SK-N-SH (cell line): Measurements from ENCODE around the gene ATP5F1E. TPM values are rescaled to one million over a fixed set of nuclear protein-coding genes. Genes with fewer than 3 reads are reported as not detected.
"Not testable (repeated sequence)": the region's sequence is repeated elsewhere in the genome, so short reads cannot be mapped to it uniquely, and the experiment has no call there.

ENCODE experiments used
- CTCF ChIA-PET: fragments of 300-600, 350-600 bp; formaldehyde crosslinking; extraction: SDS; loops from one replicate; lab custom pipeline; 2021; lab: Yijun Ruan, JAX
- POLR2A ChIA-PET: fragments of 350-600 bp; sonication (Branson Sonifier 250); formaldehyde crosslinking; extraction: SDS; loops from one replicate; lab custom pipeline; 2020; ENCODE audit warnings: antibody characterized with exemption, inconsistent platforms; lab: Yijun Ruan, JAX
- DNase-seq: peaks from one replicate; pipeline ENCODE4 v3.0.0; 2012
- H2AFZ ChIP-seq: fragments of 200-600 bp; sonication (generic); 2 replicates; pipeline ENCODE4 v1.8.1; 2016; ENCODE audit warnings: antibody characterized with exemption, mild to moderate bottlenecking, low read depth
- H3F3A ChIP-seq: fragments of 200-600 bp; sonication (generic); replicated peaks from 2 replicates; pipeline ENCODE3; 2016; ENCODE audit warnings: antibody characterized with exemption, mild to moderate bottlenecking; ENCODE audit not compliant: insufficient read depth
- H3K27ac ChIP-seq, 2 experiments: fragments of 200-500 bp in 1 of 2; fragments of 200-600 bp in 1 of 2; sonication (Bioruptor generic) in 1 of 2; sonication (generic), shearing (Covaris generic) in 1 of 2; 2 replicates each; pipeline versions ENCODE4 v1.5.1 to v1.6.1; 2014 to 2016; ENCODE audit warnings: low read depth in 2 of 2, inconsistent platforms in 1 of 2, low read length in 1 of 2, mild to moderate bottlenecking in 1 of 2, mixed read lengths in 1 of 2
- H3K27me3 ChIP-seq: fragments of 200-600 bp; sonication (generic), shearing (Covaris generic); 2 replicates; pipeline ENCODE4 v1.6.1; 2016; ENCODE audit warnings: mixed run types; ENCODE audit not compliant: insufficient read depth
- H3K36me3 ChIP-seq, 2 experiments: fragments of 200-500 bp in 1 of 2; fragments of 200-600 bp in 1 of 2; sonication (Bioruptor generic) in 1 of 2; sonication (generic) in 1 of 2; replicated peaks in 1 of 2; 2 replicates each; pipeline versions ENCODE3 to v1.5.1; 2014 to 2016; ENCODE audit warnings: low read length in 1 of 2, mild to moderate bottlenecking in 1 of 2; ENCODE audit not compliant: insufficient read depth in 2 of 2, control insufficient read depth in 1 of 2
- H3K4me1 ChIP-seq, 2 experiments: fragments of 200-500 bp in 1 of 2; fragments of 200-600 bp in 1 of 2; sonication (Bioruptor generic) in 1 of 2; sonication (generic), shearing (Covaris generic) in 1 of 2; 2 replicates each; pipeline versions ENCODE4 v1.5.1 to v1.6.1; 2014 to 2016; ENCODE audit warnings: low read depth in 1 of 2, low read length in 1 of 2, mixed run types in 1 of 2; ENCODE audit not compliant: insufficient read depth in 2 of 2, control insufficient read depth in 1 of 2
- H3K4me2 ChIP-seq: fragments of 200-600 bp; sonication (generic), shearing (Covaris generic); 2 replicates; pipeline ENCODE4 v1.6.1; 2017; ENCODE audit warnings: mixed run types
- H3K4me3 ChIP-seq, 2 experiments: fragments of 200-500 bp in 1 of 2; fragments of 200-600 bp in 1 of 2; sonication (Bioruptor generic) in 1 of 2; sonication (generic), shearing (Covaris generic) in 1 of 2; 2 replicates each; pipeline versions ENCODE4 v1.5.1 to v1.8.1; 2014 to 2016; ENCODE audit warnings: low read depth in 2 of 2, inconsistent platforms in 1 of 2, low read length in 1 of 2, mild to moderate bottlenecking in 1 of 2, mixed read lengths in 1 of 2, moderate library complexity in 1 of 2
- H3K79me2 ChIP-seq: fragments of 200-600 bp; sonication (generic); 2 replicates; pipeline ENCODE4 v1.8.1; 2017; ENCODE audit warnings: mild to moderate bottlenecking; ENCODE audit not compliant: insufficient read depth
- H3K9ac ChIP-seq: fragments of 200-600 bp; sonication (generic); 2 replicates; pipeline ENCODE4 v1.6.1; 2017; ENCODE audit warnings: mixed run types
- H3K9me2 ChIP-seq: fragments of 200-600 bp; sonication (generic); 2 replicates; pipeline ENCODE4 v1.6.1; 2017; ENCODE audit warnings: mixed run types
- H3K9me3 ChIP-seq: fragments of 200-600 bp; sonication (generic); 2 replicates; pipeline ENCODE4 v1.6.1; 2017; ENCODE audit warnings: mixed run types, mild to moderate bottlenecking, moderate library complexity
- H4K20me1 ChIP-seq: fragments of 200-600 bp; sonication (generic); 2 replicates; pipeline ENCODE4 v1.6.1; 2017; ENCODE audit warnings: mild to moderate bottlenecking, mixed run types; ENCODE audit not compliant: insufficient read depth
- CHD2 ChIP-seq: fragments of 150-350 bp; IDR thresholded peaks from 2 replicates; pipeline ENCODE4 v1.6.1; 2018; ENCODE audit warnings: low read length; ENCODE audit not compliant: partially characterized antibody
- CTCF ChIP-seq: fragments of 200-600 bp; sonication (generic); IDR thresholded peaks from 2 replicates; pipeline ENCODE4 v1.6.1; 2017; ENCODE audit warnings: antibody characterized with exemption, mild to moderate bottlenecking, moderate library complexity
- EZH2phosphoT487 ChIP-seq: fragments of 200-600 bp; sonication (generic); IDR thresholded peaks from 2 replicates; pipeline ENCODE4 v1.6.1; 2017; ENCODE audit warnings: low read depth, mixed run types, mild to moderate bottlenecking, antibody characterized with exemption, moderate library complexity, borderline replicate concordance
- FOSL2 ChIP-seq: IDR thresholded peaks from 2 replicates; pipeline ENCODE4 v1.4.0; 2012; ENCODE audit warnings: low read depth, mild to moderate bottlenecking, moderate library complexity, borderline replicate concordance
- FOXJ3 ChIP-seq: sonication (generic); formaldehyde crosslinking; IDR thresholded peaks from 2 replicates; pipeline ENCODE4 v1.5.1; 2020; ENCODE audit warnings: mild to moderate bottlenecking, missing genetic modification reagents
- FOXM1 ChIP-seq: IDR thresholded peaks from 2 replicates; pipeline ENCODE4 v1.4.0; 2012; ENCODE audit warnings: low read depth, mild to moderate bottlenecking
- JUND ChIP-seq: IDR thresholded peaks from 2 replicates; pipeline ENCODE4 v1.4.0; 2012
- NFIC ChIP-seq: IDR thresholded peaks from 2 replicates; pipeline ENCODE4 v1.4.0; 2012; ENCODE audit warnings: borderline replicate concordance
- NRF1 ChIP-seq: IDR thresholded peaks from 2 replicates; pipeline ENCODE4 v1.6.1; 2012; ENCODE audit warnings: low read depth, mild to moderate bottlenecking, low read length
- RCOR1 ChIP-seq: fragments of 150-350 bp; IDR thresholded peaks from 2 replicates; pipeline ENCODE4 v1.6.1; 2017; ENCODE audit warnings: antibody characterized with exemption, low read length
- SIN3A ChIP-seq: IDR thresholded peaks from 2 replicates; pipeline ENCODE4 v1.6.1; 2012; ENCODE audit warnings: low read depth, mild to moderate bottlenecking, low read length, moderate library complexity, borderline replicate concordance
- ZBTB33 ChIP-seq: IDR thresholded peaks from 2 replicates; pipeline ENCODE4 v1.4.0; 2012; ENCODE audit warnings: low read depth, borderline replicate concordance
- WGBS: methylation state at CpG from one replicate; pipeline ENCODE4 v1.1.6; 2017; ENCODE audit warnings: low lambda C conversion rate; 5-methylcytosine and 5-hydroxymethylcytosine counted together
- polyA plus RNA-seq, 3 experiments: library from polyadenylated mRNA; depleted of rRNA; stranded (reverse); fragments of >200 nt; gene quantifications; 2 replicates each; pipeline ENCODE4 v1.2.3, GENCODE V29; 2012

The ATP5F1E gene
- polyA plus RNA-seq, 1 of the 3 experiments (the other 2 are of a cell fraction): 60.8 TPM

DNA sequence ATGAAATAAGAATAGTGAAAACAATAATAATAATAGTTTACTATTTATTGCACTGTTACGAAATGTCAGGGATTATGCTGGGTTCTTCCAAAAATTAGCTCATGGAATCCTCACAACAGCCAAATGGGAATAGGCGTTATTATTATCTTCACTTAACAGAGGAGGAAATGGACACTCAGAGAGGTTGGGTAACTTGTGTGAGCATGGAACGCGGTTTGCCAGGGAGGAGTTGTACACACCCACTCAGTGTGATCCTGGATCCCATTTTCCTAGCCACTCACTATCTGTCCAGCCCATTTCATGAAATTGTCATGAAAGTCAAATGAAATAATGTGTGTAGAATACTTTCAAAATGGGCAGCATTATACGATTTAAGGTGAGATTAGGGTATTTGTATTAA lies 46.5 kb downstream of the ATP5F1E start:
- Histone ChIP-seq H3F3A (no peaks in the 10 kb centered on the region), H3K4me2 (no peak overlapping the region), H3K27me3 (no peaks in the 10 kb centered on the region), H3K27ac (peak overlapping the region in 1 of 2 experiments; percentile 56; a peak in 1 of 4 replicates), H4K20me1 (peaks cover 24% of the 10 kb centered on the region), H3K79me2 (peaks cover 56% of the 10 kb centered on the region), H3K4me1 (peaks cover 9 to 53% of the 10 kb centered on the region in 2 experiments; a peak in 3 of 4 replicates), H3K9ac (no peak overlapping the region), H3K4me3 (no peak overlapping the region), H3K9me3 (no peaks in the 10 kb centered on the region), H2AFZ (no peak overlapping the region), H3K9me2 (no peaks in the 10 kb centered on the region), H3K36me3 (peaks cover 35 to 43% of the 10 kb centered on the region in 2 experiments)
- 95% methylated on average over 5 of the region's 5 CpGs for WGBS
- POLR2A ChIA-PET: no interaction called here
- DNase-seq: no peak
- CTCF ChIA-PET: interaction anchor here (1.0 kb wide), 1 partner anchor 419 kb away, joined by 3 read pairs; no protein-coding TSS in a partner anchor
- TF ChIP-seq EZH2phosphoT487 (no peak), CTCF (no peak), CHD2 (no peak), NRF1 (no peak), FOSL2 (no peak), SIN3A (no peak), FOXJ3 (CRISPR knock-in tag) (no peak), FOXM1 (no peak), JUND (no peak), ZBTB33 (no peak)

- no peak overlapping the region for H3K9ac ChIP-seq
- no peak overlapping the region for H3K4me2 ChIP-seq
- H3K36me3 ChIP-seq: peaks cover 28 to 36% of the 10 kb centered on the region in 2 experiments
- no peak overlapping the region for H3K4me3 ChIP-seq
- TF ChIP-seq RCOR1 (no peak), NFIC (no peak)
- ChIA-PET POLR2A (interaction anchor here (0.8 to 0.9 kb wide), 2 partner anchors 47 to 96 kb away, joined by 3 to 6 read pairs; partner anchors contain the start of gene ATP5F1E), CTCF (interaction anchor here (0.8 to 1.0 kb wide), 2 partner anchors 32 to 420 kb away, joined by 3 to 4 read pairs; no protein-coding TSS in a partner anchor)
- H3K4me1 ChIP-seq: peaks cover 9 to 53% of the 10 kb centered on the region in 2 experiments; a peak in 3 of 4 replicates
- H3K79me2 ChIP-seq: peaks cover 56% of the 10 kb centered on the region
- no peak overlapping the region for H2AFZ ChIP-seq
- peaks cover 24% of the 10 kb centered on the region for H4K20me1 ChIP-seq
- 85% methylated on average over 6 of the region's 6 CpGs for WGBS
- no peaks in the 10 kb centered on the region for H3K9me3 ChIP-seq
- H3K27me3 ChIP-seq: no peaks in the 10 kb centered on the region
- DNase-seq: no peak
- no peaks in the 10 kb centered on the region for H3F3A ChIP-seq
- H3K9me2 ChIP-seq: no peaks in the 10 kb centered on the region
- peak overlapping the region in 1 of 2 experiments; percentile 40; a peak in 1 of 4 replicates for H3K27ac ChIP-seq
Observed at GRCh38 chr20:58984691-58985090, 47.4 kb downstream of the ATP5F1E start.

- H3F3A ChIP-seq, H3K27me3 ChIP-seq, POLR2A ChIA-PET, H3K9ac ChIP-seq, H2AFZ ChIP-seq, H3K27ac ChIP-seq, H3K9me2 ChIP-seq, DNase-seq, H3K4me3 ChIP-seq, H3K9me3 ChIP-seq: not testable (repeated sequence)
- peaks cover 24% of the 10 kb centered on the region for H4K20me1 ChIP-seq
- H3K4me1 ChIP-seq: peaks cover 9 to 42% of the 10 kb centered on the region in 2 experiments; a peak in 3 of 4 replicates
- peaks cover 15 to 20% of the 10 kb centered on the region in 2 experiments for H3K36me3 ChIP-seq
- CTCF ChIA-PET: interaction anchor here (0.6 to 1.6 kb wide), 3 partner anchors 12 to 513 kb away, joined by 3 to 4 read pairs (median 3); no protein-coding TSS in a partner anchor
- 98% methylated on average over 12 of the region's 12 CpGs for WGBS
- peaks cover 52% of the 10 kb centered on the region for H3K79me2 ChIP-seq
- peak overlapping the region; percentile 78; the same call in 1 of the 2 replicates for H3K4me2 ChIP-seq
Observed at GRCh38 chr20:58983115-58983468, 49.0 kb downstream of the ATP5F1E start.
